ENCODE data around the gene STAU1.

DNA sequence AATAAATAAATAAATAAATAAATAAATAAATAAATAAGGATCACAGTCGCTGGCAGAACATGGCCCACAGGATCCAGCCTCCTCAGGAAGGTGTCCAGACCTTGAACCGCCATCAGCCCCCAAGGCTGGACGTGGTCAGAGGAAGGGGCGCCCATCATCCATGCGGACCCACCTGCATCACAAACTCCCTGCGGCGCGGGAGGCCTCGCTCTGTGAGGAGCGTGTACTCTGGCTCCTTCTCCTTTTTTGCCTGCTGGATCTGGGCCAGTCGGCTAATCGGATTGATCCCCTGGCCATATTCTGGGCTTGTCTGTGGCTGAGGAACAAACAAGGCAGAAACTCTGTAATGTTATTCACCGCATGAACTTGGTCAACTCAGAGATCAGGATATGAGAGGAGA is 65.2 kb downstream of the STAU1 start:
- TF ChIP-seq GATA3 (IDR thresholded peaks at IDR 0.05; ENCODE audit: low read depth, low read length) (no peak), GATA2 (IDR thresholded peaks at IDR 0.05; ENCODE audit: low read depth, low read length) (no peak)

All from SH-SY5Y (cell line).